ENCODE results near the gene STK33.

DNA sequence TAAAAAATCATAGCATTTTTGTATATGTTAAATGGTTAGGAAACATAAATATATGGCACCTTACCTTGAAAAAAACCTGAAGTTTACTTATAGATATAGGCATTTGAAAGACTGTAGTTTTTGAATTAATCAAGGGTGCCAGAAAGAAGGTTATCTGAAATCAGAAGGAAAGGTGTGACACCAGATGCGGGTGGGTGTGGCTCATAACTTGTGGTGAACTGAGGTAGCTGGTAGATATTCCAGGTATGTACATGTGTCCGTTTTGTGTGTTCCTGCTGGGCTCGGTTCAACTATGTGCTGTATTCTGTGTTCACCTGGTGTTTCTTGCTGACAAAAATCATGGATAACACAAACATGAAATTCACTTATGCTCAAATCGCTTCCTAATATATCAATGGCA lies 35.6 kb downstream of the STK33 start:
- TF ChIP-seq EZH2phosphoT487 (IDR thresholded peaks at IDR 0.05; ENCODE audit: borderline replicate concordance, low read depth): no peak
- TF ChIP-seq, protein P1, sequence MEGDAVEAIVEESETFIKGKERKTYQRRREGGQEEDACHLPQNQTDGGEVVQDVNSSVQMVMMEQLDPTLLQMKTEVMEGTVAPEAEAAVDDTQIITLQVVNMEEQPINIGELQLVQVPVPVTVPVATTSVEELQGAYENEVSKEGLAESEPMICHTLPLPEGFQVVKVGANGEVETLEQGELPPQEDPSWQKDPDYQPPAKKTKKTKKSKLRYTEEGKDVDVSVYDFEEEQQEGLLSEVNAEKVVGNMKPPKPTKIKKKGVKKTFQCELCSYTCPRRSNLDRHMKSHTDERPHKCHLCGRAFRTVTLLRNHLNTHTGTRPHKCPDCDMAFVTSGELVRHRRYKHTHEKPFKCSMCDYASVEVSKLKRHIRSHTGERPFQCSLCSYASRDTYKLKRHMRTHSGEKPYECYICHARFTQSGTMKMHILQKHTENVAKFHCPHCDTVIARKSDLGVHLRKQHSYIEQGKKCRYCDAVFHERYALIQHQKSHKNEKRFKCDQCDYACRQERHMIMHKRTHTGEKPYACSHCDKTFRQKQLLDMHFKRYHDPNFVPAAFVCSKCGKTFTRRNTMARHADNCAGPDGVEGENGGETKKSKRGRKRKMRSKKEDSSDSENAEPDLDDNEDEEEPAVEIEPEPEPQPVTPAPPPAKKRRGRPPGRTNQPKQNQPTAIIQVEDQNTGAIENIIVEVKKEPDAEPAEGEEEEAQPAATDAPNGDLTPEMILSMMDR (IDR thresholded peaks at IDR 0.05): no peak
- no peak for TF ChIP-seq REST (IDR thresholded peaks at IDR 0.05; ENCODE audit: low read depth, low read length)
- TF ChIP-seq USF2 (IDR thresholded peaks at IDR 0.05; ENCODE audit: borderline replicate concordance, low read depth, low read length): no peak
- no peak for TF ChIP-seq MEF2A (IDR thresholded peaks at IDR 0.05; ENCODE audit: borderline replicate concordance, low read depth)
- TF ChIP-seq RFX5 (IDR thresholded peaks at IDR 0.05; ENCODE audit: low read length): no peak
- TF ChIP-seq, protein P2, sequence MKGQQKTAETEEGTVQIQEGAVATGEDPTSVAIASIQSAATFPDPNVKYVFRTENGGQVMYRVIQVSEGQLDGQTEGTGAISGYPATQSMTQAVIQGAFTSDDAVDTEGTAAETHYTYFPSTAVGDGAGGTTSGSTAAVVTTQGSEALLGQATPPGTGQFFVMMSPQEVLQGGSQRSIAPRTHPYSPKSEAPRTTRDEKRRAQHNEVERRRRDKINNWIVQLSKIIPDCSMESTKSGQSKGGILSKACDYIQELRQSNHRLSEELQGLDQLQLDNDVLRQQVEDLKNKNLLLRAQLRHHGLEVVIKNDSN (IDR thresholded peaks at IDR 0.05; ENCODE audit: borderline replicate concordance, low read depth): no peak
- TF ChIP-seq EP300 (IDR thresholded peaks at IDR 0.05; ENCODE audit: borderline replicate concordance in 1 of 2, low read depth in 1 of 2, low read length in 1 of 2): no peak
- TF ChIP-seq, protein P3, sequence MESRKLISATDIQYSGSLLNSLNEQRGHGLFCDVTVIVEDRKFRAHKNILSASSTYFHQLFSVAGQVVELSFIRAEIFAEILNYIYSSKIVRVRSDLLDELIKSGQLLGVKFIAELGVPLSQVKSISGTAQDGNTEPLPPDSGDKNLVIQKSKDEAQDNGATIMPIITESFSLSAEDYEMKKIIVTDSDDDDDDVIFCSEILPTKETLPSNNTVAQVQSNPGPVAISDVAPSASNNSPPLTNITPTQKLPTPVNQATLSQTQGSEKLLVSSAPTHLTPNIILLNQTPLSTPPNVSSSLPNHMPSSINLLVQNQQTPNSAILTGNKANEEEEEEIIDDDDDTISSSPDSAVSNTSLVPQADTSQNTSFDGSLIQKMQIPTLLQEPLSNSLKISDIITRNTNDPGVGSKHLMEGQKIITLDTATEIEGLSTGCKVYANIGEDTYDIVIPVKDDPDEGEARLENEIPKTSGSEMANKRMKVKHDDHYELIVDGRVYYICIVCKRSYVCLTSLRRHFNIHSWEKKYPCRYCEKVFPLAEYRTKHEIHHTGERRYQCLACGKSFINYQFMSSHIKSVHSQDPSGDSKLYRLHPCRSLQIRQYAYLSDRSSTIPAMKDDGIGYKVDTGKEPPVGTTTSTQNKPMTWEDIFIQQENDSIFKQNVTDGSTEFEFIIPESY (IDR thresholded peaks at IDR 0.05; ENCODE audit: borderline replicate concordance, low read depth): no peak
- TF ChIP-seq TEAD4 (IDR thresholded peaks at IDR 0.05; ENCODE audit: borderline replicate concordance, insufficient read depth): no peak
- TF ChIP-seq TAF1 (IDR thresholded peaks at IDR 0.05; ENCODE audit: borderline replicate concordance, low read depth, low read length): no peak
- TF ChIP-seq FOXM1 (IDR thresholded peaks at IDR 0.05; ENCODE audit: low read depth): no peak
- TF ChIP-seq CHD2 (IDR thresholded peaks at IDR 0.05; ENCODE audit: low read length, partially characterized antibody): no peak
